A673 (cell line): ENCODE results near the gene ZNF765.
"Not testable (repeated sequence)": the region's sequence is repeated elsewhere in the genome, so short reads cannot be mapped to it uniquely, and the experiment has no call there.

ENCODE experiments used
- EZH2 ChIP-seq: fragments of 200-600 bp; sonication (generic); IDR thresholded peaks from 2 replicates; pipeline ENCODE4 v1.6.1; 2017; ENCODE audit warnings: borderline replicate concordance, low read depth, mild to moderate bottlenecking, mixed read lengths, antibody characterized with exemption, low read length; ENCODE audit not compliant: poor library complexity, severe bottlenecking
- TF ChIP-seq, protein P1 (sequence below): fragments of 300-800, 200-600 bp; sonication (generic); conservative IDR thresholded peaks from 2 replicates; pipeline ENCODE4 v1.5.1; 2017; ENCODE audit warnings: low read depth, mild to moderate bottlenecking, antibody characterized with exemption, low read length, moderate library complexity, mixed read lengths

DNA sequence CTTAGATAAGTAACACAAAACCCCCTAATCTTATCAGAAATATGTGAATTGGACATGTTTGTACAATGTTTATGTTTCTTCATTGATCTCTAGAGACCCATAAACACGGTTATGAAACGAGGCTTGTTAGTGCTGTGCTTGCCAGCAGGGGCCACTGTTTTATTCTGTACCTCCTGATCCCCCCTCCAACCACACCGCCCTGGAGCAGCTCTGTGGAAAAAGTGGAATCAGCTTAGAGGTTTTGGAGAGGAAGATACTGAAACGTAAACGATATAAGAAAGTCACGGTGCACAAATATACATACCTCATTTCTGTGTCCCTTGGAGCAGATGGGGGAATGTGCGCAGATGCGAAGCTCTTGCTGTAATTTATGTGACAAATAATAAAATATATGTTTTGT lies 28.7 kb downstream of the ZNF765 start:
- TF ChIP-seq, protein P1, sequence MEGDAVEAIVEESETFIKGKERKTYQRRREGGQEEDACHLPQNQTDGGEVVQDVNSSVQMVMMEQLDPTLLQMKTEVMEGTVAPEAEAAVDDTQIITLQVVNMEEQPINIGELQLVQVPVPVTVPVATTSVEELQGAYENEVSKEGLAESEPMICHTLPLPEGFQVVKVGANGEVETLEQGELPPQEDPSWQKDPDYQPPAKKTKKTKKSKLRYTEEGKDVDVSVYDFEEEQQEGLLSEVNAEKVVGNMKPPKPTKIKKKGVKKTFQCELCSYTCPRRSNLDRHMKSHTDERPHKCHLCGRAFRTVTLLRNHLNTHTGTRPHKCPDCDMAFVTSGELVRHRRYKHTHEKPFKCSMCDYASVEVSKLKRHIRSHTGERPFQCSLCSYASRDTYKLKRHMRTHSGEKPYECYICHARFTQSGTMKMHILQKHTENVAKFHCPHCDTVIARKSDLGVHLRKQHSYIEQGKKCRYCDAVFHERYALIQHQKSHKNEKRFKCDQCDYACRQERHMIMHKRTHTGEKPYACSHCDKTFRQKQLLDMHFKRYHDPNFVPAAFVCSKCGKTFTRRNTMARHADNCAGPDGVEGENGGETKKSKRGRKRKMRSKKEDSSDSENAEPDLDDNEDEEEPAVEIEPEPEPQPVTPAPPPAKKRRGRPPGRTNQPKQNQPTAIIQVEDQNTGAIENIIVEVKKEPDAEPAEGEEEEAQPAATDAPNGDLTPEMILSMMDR, result peak; percentile 34; the same call in 1 of the 2 replicates
- TF ChIP-seq EZH2, result not testable (repeated sequence)
